NCI-H748 treated with DMSO at 0.1 percent for 48 hours (cell line): ENCODE results near the gene MAP1S.

Source experiments
- DNase-seq: peaks from one replicate; lab custom pipeline; 2025; lab: John Stamatoyannopoulos, UW

MAP1S gene

GRCh38 chr19:17739121-17739875 is 20.0 kb downstream of the MAP1S start:
- DNase-seq = no peak

- no peak for DNase-seq
Measured at GRCh38 chr19:17741456-17741855, 22.2 kb downstream of the MAP1S start.

- DNase-seq = no peak
Measured at GRCh38 chr19:17743874-17744580, 24.7 kb downstream of the MAP1S start.

- peak; percentile 74 for DNase-seq
Measured at GRCh38 chr19:17747205-17748098, 28.2 kb downstream of the MAP1S start.

- DNase-seq = no peak
Measured at GRCh38 chr19:17748884-17749638, 29.8 kb downstream of the MAP1S start.

- DNase-seq = no peak
Measured at GRCh38 chr19:17749912-17750317, 30.6 kb downstream of the MAP1S start.

- no peak for DNase-seq
Measured at GRCh38 chr19:17751103-17751911, 32.0 kb downstream of the MAP1S start, which contains the start of gene FCHO1. Gene FCHO1 (plus strand): TSS chr19:17751477. CDS start chr19:17755165, 3,688 bp downstream.

GRCh38 chr19:17751912-17752273 is 32.6 kb downstream of the MAP1S start:
- no peak for DNase-seq

GRCh38 chr19:17752865-17753639 is 33.8 kb downstream of the MAP1S start:
- DNase-seq = no peak

GRCh38 chr19:17753976-17754375 is 34.7 kb downstream of the MAP1S start:
- no peak for DNase-seq

GRCh38 chr19:17754634-17755442 is 35.6 kb downstream of the MAP1S start:
- no peak for DNase-seq

GRCh38 chr19:17755443-17755890 is 36.2 kb downstream of the MAP1S start:
- no peak for DNase-seq

GRCh38 chr19:17755977-17756670 is 36.8 kb downstream of the MAP1S start:
- DNase-seq = no peak

GRCh38 chr19:17757125-17757524 is 37.8 kb downstream of the MAP1S start:
- DNase-seq = no peak

GRCh38 chr19:17758515-17758914 is 39.2 kb downstream of the MAP1S start:
- DNase-seq = no peak

- no peak for DNase-seq
Measured at GRCh38 chr19:17761148-17761547, 41.9 kb downstream of the MAP1S start.

GRCh38 chr19:17762505-17763229 is 43.4 kb downstream of the MAP1S start:
- DNase-seq = peak; percentile 55

- DNase-seq = no peak
Measured at GRCh38 chr19:17764348-17764747, 45.1 kb downstream of the MAP1S start.
